HG02678 (cell line): Measurements from ENCODE around the gene GCNT2.
"Not testable (repeated sequence)": the region's sequence is repeated elsewhere in the genome, so short reads cannot be mapped to it uniquely, and the experiment has no call there.

Experiments
- ATAC-seq: cut with Tn5 transposase; IDR thresholded peaks from one replicate; pipeline ENCODE4 v1.9.1; 2021; ENCODE audit warnings: mild to moderate bottlenecking, moderate library complexity; ENCODE audit not compliant: unreplicated experiment

Gene GCNT2

GRCh38 chr6:10521104-10521808, at the start of gene GCNT2:
GCNT2 (plus strand) TSS chr6:10521351; CDS start chr6:10528912, 7,561 bp downstream.
- peak; percentile 51 for ATAC-seq

DNA sequence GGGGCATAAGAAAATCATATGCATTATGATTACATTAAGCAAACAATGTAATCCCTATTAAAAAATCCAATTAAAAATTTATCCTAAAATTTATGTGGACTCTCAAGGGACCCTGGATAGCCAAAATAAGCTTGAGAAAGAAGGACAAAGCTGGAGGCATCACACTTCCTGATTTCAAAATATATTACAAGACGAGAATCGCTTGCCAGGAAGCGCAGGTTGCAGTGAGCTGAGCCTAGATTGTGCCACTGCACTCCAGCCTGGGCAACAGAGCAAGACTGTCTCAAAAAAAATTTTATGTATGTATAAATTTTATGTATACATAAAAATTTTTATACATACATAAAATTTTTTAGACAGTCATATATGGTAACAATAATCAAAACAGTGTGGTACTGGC, 48.5 kb upstream of the GCNT2 start:
- ATAC-seq, result no peak

GRCh38 chr6:10478187-10479040, 42.7 kb upstream of the GCNT2 start:
- peak; percentile 66 for ATAC-seq

- no peak for ATAC-seq
These were observed 41.0 kb upstream of the GCNT2 start for GRCh38 chr6:10479939-10480700.

- no peak for ATAC-seq
These were observed 40.0 kb upstream of the GCNT2 start for GRCh38 chr6:10481101-10481500.

- no peak for ATAC-seq
These were observed 38.4 kb upstream of the GCNT2 start for GRCh38 chr6:10482636-10483257.

GRCh38 chr6:10484912-10485311, 36.2 kb upstream of the GCNT2 start:
- no peak for ATAC-seq

DNA sequence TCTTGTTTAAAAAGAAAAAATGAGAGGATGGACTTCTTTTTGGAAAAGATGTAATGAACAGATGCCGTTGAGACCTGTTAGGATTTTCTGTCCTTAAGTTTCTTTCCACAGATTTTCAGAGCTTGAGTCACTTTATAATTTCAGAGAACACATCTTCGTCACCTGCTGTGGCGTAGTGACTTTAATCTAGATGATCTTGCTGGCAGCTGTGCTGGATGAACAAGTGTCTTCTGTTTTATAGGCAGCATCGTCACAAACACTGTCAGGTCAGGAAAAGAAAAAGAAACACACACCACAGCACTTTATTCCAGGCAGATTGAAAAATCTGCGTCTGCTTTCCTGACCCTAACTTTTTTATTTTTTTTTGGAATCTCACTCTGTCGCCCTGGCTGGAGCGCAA, 35.7 kb upstream of the GCNT2 start:
- ATAC-seq, result no peak

- no peak for ATAC-seq
These were observed 34.9 kb upstream of the GCNT2 start for GRCh38 chr6:10486215-10486614.

- not testable (repeated sequence) for ATAC-seq
These were observed 34.1 kb upstream of the GCNT2 start for GRCh38 chr6:10486944-10487588.

- no peak for ATAC-seq
These were observed 33.4 kb upstream of the GCNT2 start for GRCh38 chr6:10487668-10488327.

GRCh38 chr6:10491463-10491862, 29.7 kb upstream of the GCNT2 start:
- ATAC-seq, result no peak

GRCh38 chr6:10491905-10492304, 29.2 kb upstream of the GCNT2 start:
- ATAC-seq, result not testable (repeated sequence)

DNA sequence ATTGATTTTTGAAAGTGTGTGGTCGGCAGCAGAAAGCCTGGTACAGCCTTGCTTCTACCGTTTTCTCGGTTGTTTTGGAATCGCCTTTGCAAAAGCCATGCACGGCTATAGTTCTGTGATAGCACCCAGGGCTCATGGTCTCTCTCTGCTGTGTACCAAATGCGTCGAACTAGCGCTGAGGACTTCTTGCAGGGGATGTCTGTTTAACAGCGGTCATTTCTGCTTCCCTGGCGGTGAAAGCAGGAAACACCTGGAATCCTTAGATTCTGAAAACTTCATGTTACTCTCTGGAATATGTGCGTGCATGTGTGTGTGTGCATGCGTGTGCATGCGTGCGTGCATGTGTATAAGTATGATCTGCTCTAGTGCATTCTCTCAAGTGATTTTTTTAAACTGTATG, 26.1 kb upstream of the GCNT2 start:
- no peak for ATAC-seq

- no peak for ATAC-seq
These were observed 15.6 kb upstream of the GCNT2 start for GRCh38 chr6:10505529-10505928.

- ATAC-seq, result no peak
These were observed 13.9 kb upstream of the GCNT2 start for GRCh38 chr6:10507298-10507697.

GRCh38 chr6:10507715-10508114, 13.4 kb upstream of the GCNT2 start:
- ATAC-seq, result no peak

GRCh38 chr6:10510592-10511367, 10.4 kb upstream of the GCNT2 start:
- peak; percentile 99 for ATAC-seq

- ATAC-seq, result no peak
These were observed 9.7 kb upstream of the GCNT2 start for GRCh38 chr6:10511477-10511876.
